WTC11 (cell line): Measurements from ENCODE around the gene GATC. TPM values are rescaled to one million over a fixed set of nuclear protein-coding genes. Genes with fewer than 3 reads are reported as not detected.

ENCODE experiments used
- ATAC-seq: fragments of 200-7000 bp; cut with Tn5 transposase; 2 replicates; pipeline ENCODE4 v1.10.0; 2021; ENCODE audit warnings: mild to moderate bottlenecking, moderate library complexity
- CTCF ChIA-PET: fragments of 300-600 bp; sonication (Branson Sonifier 250); formaldehyde crosslinking; loops from one replicate; lab custom pipeline; 2021; ENCODE audit warnings: antibody characterized with exemption; lab: Charles Lee
- POLR2A ChIA-PET: fragments of 350-600 bp; sonication (Branson Sonifier 250); formaldehyde crosslinking; loops from one replicate; lab custom pipeline; 2021; ENCODE audit warnings: antibody characterized with exemption; lab: Charles Lee
- DNase-seq: peaks from one replicate; pipeline ENCODE4 v3.0.0; 2021; ENCODE audit warnings: low spot score
- H3K27ac Mint-ChIP-seq: 2 replicates; pipeline ENCODE4 v1.8.0; 2021; ENCODE audit warnings: mixed read lengths
- H3K27me3 Mint-ChIP-seq: 2 replicates; pipeline ENCODE4 v1.8.0; 2021; ENCODE audit warnings: low read depth, mild to moderate bottlenecking, moderate library complexity, mixed read lengths
- H3K36me3 Mint-ChIP-seq: 2 replicates; pipeline ENCODE4 v1.8.0; 2021; ENCODE audit warnings: mixed read lengths
- H3K4me1 Mint-ChIP-seq: 2 replicates; pipeline ENCODE4 v1.8.0; 2022; ENCODE audit warnings: mixed read lengths
- H3K4me3 Mint-ChIP-seq: 2 replicates; pipeline ENCODE4 v1.8.0; 2021; ENCODE audit warnings: mild to moderate bottlenecking, moderate library complexity, mixed read lengths
- H3K9me3 Mint-ChIP-seq: 2 replicates; pipeline ENCODE4 v1.8.0; 2021; ENCODE audit warnings: mixed read lengths
- FOXJ3 ChIP-seq: sonication (generic); formaldehyde crosslinking; IDR thresholded peaks from 2 replicates; pipeline ENCODE4 v1.9.0; 2021; ENCODE audit warnings: missing genetic modification reagents, mild to moderate bottlenecking, borderline replicate concordance
- MYBL2 ChIP-seq: sonication (generic); formaldehyde crosslinking; IDR thresholded peaks from 2 replicates; pipeline ENCODE4 v1.8.1; 2023; ENCODE audit warnings: mild to moderate bottlenecking, moderate library complexity, missing genetic modification reagents
- NR3C1 ChIP-seq: sonication (generic); formaldehyde crosslinking; conservative IDR thresholded peaks from 2 replicates; pipeline ENCODE4 v1.8.1; 2023; ENCODE audit warnings: low read depth, mild to moderate bottlenecking, missing genetic modification reagents
- OVOL2 ChIP-seq: fragments of 250-450 bp; sonication (Bioruptor Pico); IDR thresholded peaks from 2 replicates; pipeline ENCODE4 v1.9.0; 2021; ENCODE audit warnings: mild to moderate bottlenecking, borderline replicate concordance
- PRRX2 ChIP-seq: fragments of 250-450 bp; sonication (Bioruptor Pico); IDR thresholded peaks from 2 replicates; pipeline ENCODE4 v1.8.0; 2021; ENCODE audit warnings: mild to moderate bottlenecking
- SMAD4 ChIP-seq: sonication (generic); formaldehyde crosslinking; IDR thresholded peaks from 2 replicates; pipeline ENCODE4 v1.8.0; 2022; ENCODE audit warnings: mild to moderate bottlenecking, missing genetic modification reagents
- TEAD4 ChIP-seq: sonication (generic); formaldehyde crosslinking; IDR thresholded peaks from 2 replicates; pipeline ENCODE4 v1.8.0; 2022; ENCODE audit warnings: mild to moderate bottlenecking, missing genetic modification reagents
- TP53 ChIP-seq: sonication (generic); formaldehyde crosslinking; IDR thresholded peaks from 2 replicates; pipeline ENCODE4 v1.8.1; 2023; ENCODE audit warnings: mild to moderate bottlenecking, missing genetic modification reagents
- ZBTB21 ChIP-seq: sonication (generic); formaldehyde crosslinking; IDR thresholded peaks from 2 replicates; pipeline ENCODE4 v1.8.1; 2023; ENCODE audit warnings: mild to moderate bottlenecking, missing genetic modification reagents, borderline replicate concordance
- total RNA-seq: library from RNA; stranded (reverse); gene quantifications from 3 replicates; pipeline ENCODE4 v1.2.3, GENCODE V29; 2021
- TF ChIP-seq, protein P1 (sequence below): sonication (generic); formaldehyde crosslinking; IDR thresholded peaks from 2 replicates; pipeline ENCODE4 v1.8.1; 2023; ENCODE audit warnings: mild to moderate bottlenecking, missing genetic modification reagents
- TF ChIP-seq, protein P2 (sequence below): sonication (generic); formaldehyde crosslinking; IDR thresholded peaks from 2 replicates; pipeline ENCODE4 v1.8.1; 2023; ENCODE audit warnings: mild to moderate bottlenecking, moderate library complexity, missing genetic modification reagents
- TF ChIP-seq, protein P3 (sequence below): sonication (generic); formaldehyde crosslinking; IDR thresholded peaks from 2 replicates; pipeline ENCODE4 v1.8.1; 2022; ENCODE audit warnings: mild to moderate bottlenecking, missing genetic modification reagents, moderate library complexity, borderline replicate concordance
- TF ChIP-seq, protein P4 (sequence below): sonication (generic); formaldehyde crosslinking; IDR thresholded peaks from 2 replicates; pipeline ENCODE4 v1.8.0; 2022; ENCODE audit warnings: missing genetic modification reagents
- TF ChIP-seq, protein P5 (sequence below): sonication (generic); formaldehyde crosslinking; IDR thresholded peaks from 2 replicates; pipeline ENCODE4 v1.8.0; 2022; ENCODE audit warnings: mild to moderate bottlenecking, missing genetic modification reagents
- TF ChIP-seq, protein P6 (sequence below): sonication (generic); formaldehyde crosslinking; IDR thresholded peaks from 2 replicates; pipeline ENCODE4 v1.8.1; 2023; ENCODE audit warnings: mild to moderate bottlenecking, missing genetic modification reagents, moderate library complexity
- TF ChIP-seq, protein P7 (sequence below): sonication (generic); formaldehyde crosslinking; IDR thresholded peaks from 2 replicates; pipeline ENCODE4 v1.8.0; 2022; ENCODE audit warnings: mild to moderate bottlenecking, missing genetic modification reagents
- TF ChIP-seq, protein P8 (sequence below): sonication (generic); formaldehyde crosslinking; IDR thresholded peaks from 2 replicates; pipeline ENCODE4 v1.8.1; 2022; ENCODE audit warnings: mild to moderate bottlenecking, moderate library complexity, missing genetic modification reagents

The GATC gene
- total RNA-seq, 1 experiment from 2014 or later: 33.9 TPM

DNA sequence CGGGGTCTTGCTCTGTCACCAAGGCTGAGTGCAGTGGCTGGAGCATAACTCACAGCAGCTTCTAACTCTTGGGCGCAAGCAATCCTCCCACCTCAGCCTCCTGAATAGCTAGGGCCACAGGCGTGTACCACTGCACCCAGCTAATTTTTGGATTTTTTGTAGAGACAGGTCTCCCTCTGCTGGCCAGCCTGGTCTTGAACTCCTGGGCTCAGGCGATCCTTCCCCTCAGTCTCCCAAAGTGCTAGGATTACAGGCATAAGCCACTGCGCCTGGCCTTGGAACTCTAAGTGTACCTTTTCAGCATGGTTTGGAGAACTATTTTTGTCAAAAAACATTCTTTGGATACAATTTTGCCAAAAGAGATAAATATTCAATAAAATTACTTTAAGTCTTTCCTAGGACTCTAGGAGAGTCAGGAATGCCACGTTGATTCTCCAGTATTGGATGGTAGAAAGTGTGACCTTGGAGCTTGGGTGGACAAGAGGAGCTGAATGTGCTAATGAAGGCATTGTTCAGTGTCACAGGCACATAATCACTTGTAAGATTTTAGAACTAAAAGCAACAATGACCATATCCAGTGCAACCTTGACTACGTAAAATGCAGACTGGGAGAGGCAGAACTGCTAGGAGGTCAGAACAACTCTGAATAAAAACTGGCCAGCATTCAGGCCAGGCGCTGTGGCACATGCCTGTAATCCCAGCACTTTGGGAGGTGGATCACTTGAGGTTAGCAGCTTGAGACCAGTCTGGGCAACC lies 20.5 kb downstream of the GATC start (continued):
- TF ChIP-seq, protein P1, sequence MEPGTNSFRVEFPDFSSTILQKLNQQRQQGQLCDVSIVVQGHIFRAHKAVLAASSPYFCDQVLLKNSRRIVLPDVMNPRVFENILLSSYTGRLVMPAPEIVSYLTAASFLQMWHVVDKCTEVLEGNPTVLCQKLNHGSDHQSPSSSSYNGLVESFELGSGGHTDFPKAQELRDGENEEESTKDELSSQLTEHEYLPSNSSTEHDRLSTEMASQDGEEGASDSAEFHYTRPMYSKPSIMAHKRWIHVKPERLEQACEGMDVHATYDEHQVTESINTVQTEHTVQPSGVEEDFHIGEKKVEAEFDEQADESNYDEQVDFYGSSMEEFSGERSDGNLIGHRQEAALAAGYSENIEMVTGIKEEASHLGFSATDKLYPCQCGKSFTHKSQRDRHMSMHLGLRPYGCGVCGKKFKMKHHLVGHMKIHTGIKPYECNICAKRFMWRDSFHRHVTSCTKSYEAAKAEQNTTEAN (CRISPR knock-in tag): no peak
- TF ChIP-seq PRRX2 (CRISPR knock-in tag): no peak
- TF ChIP-seq TEAD4 (CRISPR knock-in tag): no peak
- TF ChIP-seq, all 79 proteins: peak for 0

DNA sequence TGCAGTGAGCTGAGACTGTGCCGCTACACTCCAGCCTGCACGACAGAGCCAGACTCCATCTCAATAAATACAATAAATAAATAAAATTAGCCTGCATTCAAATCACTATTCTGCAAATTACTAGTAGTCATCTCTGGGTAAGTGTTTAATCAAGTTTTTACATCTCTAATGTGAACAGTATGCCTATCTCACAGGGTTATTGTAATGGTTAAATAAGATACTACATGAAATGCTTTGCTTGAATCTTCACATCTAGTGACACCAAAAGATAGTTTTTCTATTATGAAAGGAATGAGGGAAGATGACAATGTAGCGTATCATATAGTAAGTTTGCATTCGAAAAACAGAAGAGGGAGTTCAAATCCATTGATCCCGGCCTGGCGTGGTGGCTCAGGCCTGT lies 21.2 kb downstream of the GATC start:
- Mint-ChIP-seq H3K27ac (peak overlapping the region; percentile 68), H3K4me1 (peaks cover 23% of the 10 kb centered on the region)

DNA sequence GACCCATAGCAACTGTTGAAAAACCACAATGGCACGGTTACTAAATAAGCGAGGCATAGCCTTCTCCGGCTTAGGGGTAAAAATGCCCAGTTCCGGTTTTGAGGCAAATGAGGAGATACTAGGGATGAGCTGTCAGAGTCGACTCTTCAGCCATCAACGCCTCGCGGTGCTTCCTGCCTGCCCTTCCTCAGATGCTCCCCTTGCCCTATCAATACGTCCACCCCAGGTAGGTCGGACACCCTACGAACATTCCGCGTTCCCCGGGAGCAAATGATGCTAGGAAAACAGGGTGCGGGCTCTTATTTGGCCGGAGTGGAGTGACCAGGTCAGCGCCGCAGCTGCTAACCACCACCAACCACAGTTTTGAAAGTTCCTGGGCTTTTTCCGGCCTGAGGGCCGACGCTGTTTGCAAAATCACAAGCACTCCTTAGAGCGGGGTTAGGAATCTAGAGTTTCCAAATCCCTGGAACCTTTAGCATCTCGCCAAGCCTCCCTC lies 22.1 kb downstream of the GATC start:
- Mint-ChIP-seq H3K36me3 (peaks cover 34% of the 10 kb centered on the region), H3K9me3 (no peaks in the 10 kb centered on the region), H3K27me3 (no peaks in the 10 kb centered on the region), H3K4me1 (peaks cover 23% of the 10 kb centered on the region), H3K27ac (peak overlapping the region; percentile 86), H3K4me3 (peak overlapping the region; percentile 87)
- DNase-seq: peak; percentile 33
- ChIA-PET POLR2A (interaction anchor here (0.6 to 2.7 kb wide), 4 partner anchors 11 to 88 kb away, joined by 3 to 9 read pairs (median 4); partner anchors contain the start of gene DYNLL1), CTCF (interaction anchor here (0.6 to 3.4 kb wide), 13 partner anchors 11 to 166 kb away, joined by 3 to 44 read pairs (median 7); partner anchors contain the start of genes DYNLL1 and SIRT4)
- no peak for ATAC-seq
- TF ChIP-seq FOXJ3: no peak
- TF ChIP-seq, protein P2, sequence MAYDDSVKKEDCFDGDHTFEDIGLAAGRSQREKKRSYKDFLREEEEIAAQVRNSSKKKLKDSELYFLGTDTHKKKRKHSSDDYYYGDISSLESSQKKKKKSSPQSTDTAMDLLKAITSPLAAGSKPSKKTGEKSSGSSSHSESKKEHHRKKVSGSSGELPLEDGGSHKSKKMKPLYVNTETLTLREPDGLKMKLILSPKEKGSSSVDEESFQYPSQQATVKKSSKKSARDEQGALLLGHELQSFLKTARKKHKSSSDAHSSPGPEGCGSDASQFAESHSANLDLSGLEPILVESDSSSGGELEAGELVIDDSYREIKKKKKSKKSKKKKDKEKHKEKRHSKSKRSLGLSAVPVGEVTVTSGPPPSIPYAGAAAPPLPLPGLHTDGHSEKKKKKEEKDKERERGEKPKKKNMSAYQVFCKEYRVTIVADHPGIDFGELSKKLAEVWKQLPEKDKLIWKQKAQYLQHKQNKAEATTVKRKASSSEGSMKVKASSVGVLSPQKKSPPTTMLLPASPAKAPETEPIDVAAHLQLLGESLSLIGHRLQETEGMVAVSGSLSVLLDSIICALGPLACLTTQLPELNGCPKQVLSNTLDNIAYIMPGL (CRISPR knock-in tag): 0 out of 2 replicates have a peak, but pooled peaks have one; percentile 66
- TF ChIP-seq, protein P3, sequence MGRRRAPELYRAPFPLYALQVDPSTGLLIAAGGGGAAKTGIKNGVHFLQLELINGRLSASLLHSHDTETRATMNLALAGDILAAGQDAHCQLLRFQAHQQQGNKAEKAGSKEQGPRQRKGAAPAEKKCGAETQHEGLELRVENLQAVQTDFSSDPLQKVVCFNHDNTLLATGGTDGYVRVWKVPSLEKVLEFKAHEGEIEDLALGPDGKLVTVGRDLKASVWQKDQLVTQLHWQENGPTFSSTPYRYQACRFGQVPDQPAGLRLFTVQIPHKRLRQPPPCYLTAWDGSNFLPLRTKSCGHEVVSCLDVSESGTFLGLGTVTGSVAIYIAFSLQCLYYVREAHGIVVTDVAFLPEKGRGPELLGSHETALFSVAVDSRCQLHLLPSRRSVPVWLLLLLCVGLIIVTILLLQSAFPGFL (CRISPR knock-in tag): no peak
- no peak for TF ChIP-seq NR3C1 (CRISPR knock-in tag)
- TF ChIP-seq, protein P4, sequence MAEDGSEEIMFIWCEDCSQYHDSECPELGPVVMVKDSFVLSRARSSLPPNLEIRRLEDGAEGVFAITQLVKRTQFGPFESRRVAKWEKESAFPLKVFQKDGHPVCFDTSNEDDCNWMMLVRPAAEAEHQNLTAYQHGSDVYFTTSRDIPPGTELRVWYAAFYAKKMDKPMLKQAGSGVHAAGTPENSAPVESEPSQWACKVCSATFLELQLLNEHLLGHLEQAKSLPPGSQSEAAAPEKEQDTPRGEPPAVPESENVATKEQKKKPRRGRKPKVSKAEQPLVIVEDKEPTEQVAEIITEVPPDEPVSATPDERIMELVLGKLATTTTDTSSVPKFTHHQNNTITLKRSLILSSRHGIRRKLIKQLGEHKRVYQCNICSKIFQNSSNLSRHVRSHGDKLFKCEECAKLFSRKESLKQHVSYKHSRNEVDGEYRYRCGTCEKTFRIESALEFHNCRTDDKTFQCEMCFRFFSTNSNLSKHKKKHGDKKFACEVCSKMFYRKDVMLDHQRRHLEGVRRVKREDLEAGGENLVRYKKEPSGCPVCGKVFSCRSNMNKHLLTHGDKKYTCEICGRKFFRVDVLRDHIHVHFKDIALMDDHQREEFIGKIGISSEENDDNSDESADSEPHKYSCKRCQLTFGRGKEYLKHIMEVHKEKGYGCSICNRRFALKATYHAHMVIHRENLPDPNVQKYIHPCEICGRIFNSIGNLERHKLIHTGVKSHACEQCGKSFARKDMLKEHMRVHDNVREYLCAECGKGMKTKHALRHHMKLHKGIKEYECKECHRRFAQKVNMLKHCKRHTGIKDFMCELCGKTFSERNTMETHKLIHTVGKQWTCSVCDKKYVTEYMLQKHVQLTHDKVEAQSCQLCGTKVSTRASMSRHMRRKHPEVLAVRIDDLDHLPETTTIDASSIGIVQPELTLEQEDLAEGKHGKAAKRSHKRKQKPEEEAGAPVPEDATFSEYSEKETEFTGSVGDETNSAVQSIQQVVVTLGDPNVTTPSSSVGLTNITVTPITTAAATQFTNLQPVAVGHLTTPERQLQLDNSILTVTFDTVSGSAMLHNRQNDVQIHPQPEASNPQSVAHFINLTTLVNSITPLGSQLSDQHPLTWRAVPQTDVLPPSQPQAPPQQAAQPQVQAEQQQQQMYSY: peak; percentile 93

More for the DNA sequence above, 21.2 kb downstream of the GATC start:
- no peak for ATAC-seq
- ChIA-PET CTCF (interaction anchor here (0.9 to 3.1 kb wide), 18 partner anchors 10 to 267 kb away, joined by 3 to 44 read pairs (median 5); partner anchors contain the start of genes COQ5, COX6A1, DYNLL1 and RPLP0), POLR2A (interaction anchor here (0.6 to 2.7 kb wide), 4 partner anchors 29 to 89 kb away, joined by 3 to 9 read pairs (median 4); partner anchors contain the start of gene DYNLL1)
- Mint-ChIP-seq H3K9me3 (no peaks in the 10 kb centered on the region), H3K4me3 (peak overlapping the region; percentile 87), H3K36me3 (peaks cover 42% of the 10 kb centered on the region)
- no peak for DNase-seq
- TF ChIP-seq PRRX2 (CRISPR knock-in tag) (no peak), NR3C1 (CRISPR knock-in tag) (no peak), ZBTB21 (no peak), SMAD4 (CRISPR knock-in tag) (no peak), TP53 (no peak), MYBL2 (CRISPR knock-in tag) (no peak), OVOL2 (CRISPR knock-in tag) (no peak)
- TF ChIP-seq, protein P5, sequence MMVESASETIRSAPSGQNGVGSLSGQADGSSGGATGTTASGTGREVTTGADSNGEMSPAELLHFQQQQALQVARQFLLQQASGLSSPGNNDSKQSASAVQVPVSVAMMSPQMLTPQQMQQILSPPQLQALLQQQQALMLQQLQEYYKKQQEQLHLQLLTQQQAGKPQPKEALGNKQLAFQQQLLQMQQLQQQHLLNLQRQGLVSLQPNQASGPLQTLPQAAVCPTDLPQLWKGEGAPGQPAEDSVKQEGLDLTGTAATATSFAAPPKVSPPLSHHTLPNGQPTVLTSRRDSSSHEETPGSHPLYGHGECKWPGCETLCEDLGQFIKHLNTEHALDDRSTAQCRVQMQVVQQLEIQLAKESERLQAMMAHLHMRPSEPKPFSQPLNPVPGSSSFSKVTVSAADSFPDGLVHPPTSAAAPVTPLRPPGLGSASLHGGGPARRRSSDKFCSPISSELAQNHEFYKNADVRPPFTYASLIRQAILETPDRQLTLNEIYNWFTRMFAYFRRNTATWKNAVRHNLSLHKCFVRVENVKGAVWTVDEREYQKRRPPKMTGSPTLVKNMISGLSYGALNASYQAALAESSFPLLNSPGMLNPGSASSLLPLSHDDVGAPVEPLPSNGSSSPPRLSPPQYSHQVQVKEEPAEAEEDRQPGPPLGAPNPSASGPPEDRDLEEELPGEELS (CRISPR knock-in tag): no peak
- TF ChIP-seq, protein P6, sequence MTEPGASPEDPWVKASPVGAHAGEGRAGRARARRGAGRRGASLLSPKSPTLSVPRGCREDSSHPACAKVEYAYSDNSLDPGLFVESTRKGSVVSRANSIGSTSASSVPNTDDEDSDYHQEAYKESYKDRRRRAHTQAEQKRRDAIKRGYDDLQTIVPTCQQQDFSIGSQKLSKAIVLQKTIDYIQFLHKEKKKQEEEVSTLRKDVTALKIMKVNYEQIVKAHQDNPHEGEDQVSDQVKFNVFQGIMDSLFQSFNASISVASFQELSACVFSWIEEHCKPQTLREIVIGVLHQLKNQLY (CRISPR knock-in tag): no peak
- TF ChIP-seq, protein P7, sequence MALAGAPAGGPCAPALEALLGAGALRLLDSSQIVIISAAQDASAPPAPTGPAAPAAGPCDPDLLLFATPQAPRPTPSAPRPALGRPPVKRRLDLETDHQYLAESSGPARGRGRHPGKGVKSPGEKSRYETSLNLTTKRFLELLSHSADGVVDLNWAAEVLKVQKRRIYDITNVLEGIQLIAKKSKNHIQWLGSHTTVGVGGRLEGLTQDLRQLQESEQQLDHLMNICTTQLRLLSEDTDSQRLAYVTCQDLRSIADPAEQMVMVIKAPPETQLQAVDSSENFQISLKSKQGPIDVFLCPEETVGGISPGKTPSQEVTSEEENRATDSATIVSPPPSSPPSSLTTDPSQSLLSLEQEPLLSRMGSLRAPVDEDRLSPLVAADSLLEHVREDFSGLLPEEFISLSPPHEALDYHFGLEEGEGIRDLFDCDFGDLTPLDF (CRISPR knock-in tag): no peak
- TF ChIP-seq, protein P8, sequence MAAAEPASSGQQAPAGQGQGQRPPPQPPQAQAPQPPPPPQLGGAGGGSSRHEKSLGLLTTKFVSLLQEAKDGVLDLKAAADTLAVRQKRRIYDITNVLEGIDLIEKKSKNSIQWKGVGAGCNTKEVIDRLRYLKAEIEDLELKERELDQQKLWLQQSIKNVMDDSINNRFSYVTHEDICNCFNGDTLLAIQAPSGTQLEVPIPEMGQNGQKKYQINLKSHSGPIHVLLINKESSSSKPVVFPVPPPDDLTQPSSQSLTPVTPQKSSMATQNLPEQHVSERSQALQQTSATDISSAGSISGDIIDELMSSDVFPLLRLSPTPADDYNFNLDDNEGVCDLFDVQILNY: no peak
- TF ChIP-seq, all 79 proteins: peak for 0
- no peaks in the 10 kb centered on the region for H3K27me3 Mint-ChIP-seq
